ENCODE measurements around the gene NR3C1.
"Not testable (repeated sequence)": the region's sequence is repeated elsewhere in the genome, so short reads cannot be mapped to it uniquely, and the experiment has no call there.

The NR3C1 gene

GRCh38 chr5:143328589-143329220, 74.8 kb downstream of the NR3C1 start:
- DNase-seq: no peak

GRCh38 chr5:143325086-143325485, 78.4 kb downstream of the NR3C1 start:
- DNase-seq: not testable (repeated sequence)

DNA sequence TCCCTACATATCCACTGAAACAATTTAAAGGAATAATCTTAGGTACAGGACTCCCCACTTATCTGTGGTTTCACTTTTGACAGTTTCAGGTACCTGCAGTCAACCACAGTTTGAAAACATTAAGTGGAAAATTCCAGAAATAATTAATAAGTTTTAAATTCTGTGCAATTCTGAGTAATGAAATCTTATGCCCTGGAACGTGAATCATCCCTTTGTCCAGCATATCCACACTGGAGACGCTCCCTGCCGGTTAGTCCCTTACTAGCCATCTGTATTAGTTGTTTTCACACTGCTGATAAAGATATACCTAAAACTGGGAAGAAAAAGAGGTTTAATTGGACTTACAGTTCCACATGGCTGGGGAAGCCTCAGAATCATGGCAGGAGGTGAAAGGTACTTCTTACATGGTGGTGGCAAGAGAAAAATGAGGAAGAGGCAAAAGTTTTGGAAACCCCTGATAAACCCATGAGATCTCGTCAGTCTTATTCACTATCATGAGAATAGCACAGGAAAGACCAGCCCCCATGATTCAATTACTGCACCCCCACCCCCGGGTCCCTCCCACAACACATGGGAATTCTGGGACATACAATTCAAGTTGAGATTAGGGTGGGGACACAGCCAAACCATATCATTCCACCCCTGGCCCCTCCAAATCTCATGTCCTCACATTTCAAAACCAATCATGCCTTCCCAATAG, 80.4 kb downstream of the NR3C1 start:
- DNase-seq: not testable (repeated sequence)

DNA sequence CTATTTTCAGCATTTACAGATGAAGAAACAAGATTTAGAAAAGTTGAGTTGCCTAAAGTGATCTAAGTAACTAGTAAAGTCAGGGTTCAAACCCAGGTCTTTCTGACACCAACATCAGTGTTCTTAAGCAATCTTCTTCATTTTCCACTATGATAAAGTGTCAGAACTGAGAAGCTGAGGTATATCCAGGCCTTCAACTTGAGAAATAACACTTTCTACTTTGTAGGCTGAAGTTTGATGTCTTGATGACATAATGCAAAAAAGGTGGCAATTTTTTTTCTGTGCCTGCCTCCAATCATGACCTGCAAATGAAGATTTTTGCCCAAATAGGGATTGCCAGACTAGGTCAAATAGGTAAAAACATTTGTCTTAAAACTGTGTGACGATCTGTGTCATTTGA, 81.3 kb downstream of the NR3C1 start:
- no peak for DNase-seq

DNA sequence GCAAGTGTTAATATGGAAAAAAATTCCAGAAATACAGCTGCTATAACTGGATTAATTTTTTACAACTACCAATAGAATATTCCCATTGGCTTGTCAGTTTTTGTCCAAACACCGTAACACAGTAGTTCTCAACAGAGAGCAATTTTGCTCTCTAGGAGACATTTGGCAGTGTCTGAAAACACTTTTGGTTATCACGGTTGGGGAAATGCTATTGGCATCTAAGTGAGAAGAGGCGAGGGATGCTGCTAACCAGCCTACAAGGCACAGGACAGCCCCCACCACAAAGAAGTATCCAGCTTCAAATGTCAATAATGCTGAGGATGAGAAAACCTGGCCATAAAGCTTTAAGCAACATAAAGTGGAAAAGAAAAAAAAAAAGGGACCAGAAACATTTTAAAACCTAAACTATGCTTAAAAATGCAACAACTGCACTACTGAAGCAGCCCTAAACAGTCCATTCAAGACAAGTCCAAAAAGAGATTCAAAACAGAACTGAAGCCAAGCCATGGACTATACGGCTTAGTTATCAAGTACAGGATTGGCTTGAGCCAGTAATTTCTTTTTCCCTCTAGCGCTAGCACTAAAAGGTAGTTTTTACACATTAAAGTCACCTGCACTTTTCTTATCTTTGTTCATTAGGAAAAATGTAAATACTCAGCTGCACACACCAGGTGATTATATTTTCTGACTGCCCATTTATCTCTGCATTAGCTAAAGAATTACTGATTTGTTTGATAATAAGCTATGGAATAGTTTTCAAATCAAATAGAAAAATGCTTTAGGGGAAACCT, 83.9 kb downstream of the NR3C1 start:
- DNase-seq: no peak

DNA sequence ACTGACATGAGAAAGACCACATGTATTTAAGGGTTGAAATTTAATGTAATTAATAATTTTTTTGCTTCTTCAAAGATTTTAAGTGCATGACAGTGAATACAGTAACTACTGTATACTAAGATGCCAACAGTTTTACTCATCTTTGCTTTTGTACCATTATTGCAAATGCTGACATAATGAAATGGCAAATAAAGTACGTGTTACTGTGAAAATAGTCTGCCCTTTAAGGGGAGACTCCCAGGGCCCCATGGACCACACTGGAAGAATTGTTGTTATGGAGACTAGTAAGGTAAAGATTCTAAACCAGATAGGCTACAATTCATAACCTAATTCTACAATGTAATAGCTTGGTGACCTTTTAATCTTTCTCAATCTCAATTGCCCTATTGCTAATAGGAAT, 84.7 kb downstream of the NR3C1 start:
- DNase-seq: no peak

DNA sequence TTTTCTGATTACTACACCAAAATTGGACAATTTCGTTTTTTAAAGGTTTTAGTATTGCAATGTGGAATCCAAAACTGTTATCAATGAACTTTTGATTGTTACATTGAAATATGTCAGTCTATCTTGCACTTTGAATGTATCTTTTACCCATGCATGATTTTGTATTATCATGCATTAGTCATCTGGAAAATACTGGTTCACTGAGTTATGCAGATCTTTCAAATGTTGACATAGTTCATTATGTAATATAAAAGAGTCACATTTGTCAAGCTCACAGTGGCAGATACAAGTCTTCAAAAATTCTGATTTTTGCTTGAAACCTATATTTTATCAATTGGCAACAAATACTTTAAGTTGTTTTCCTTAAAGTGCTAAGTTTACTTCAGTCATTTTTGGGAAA, 85.2 kb downstream of the NR3C1 start:
- DNase-seq: no peak

DNA sequence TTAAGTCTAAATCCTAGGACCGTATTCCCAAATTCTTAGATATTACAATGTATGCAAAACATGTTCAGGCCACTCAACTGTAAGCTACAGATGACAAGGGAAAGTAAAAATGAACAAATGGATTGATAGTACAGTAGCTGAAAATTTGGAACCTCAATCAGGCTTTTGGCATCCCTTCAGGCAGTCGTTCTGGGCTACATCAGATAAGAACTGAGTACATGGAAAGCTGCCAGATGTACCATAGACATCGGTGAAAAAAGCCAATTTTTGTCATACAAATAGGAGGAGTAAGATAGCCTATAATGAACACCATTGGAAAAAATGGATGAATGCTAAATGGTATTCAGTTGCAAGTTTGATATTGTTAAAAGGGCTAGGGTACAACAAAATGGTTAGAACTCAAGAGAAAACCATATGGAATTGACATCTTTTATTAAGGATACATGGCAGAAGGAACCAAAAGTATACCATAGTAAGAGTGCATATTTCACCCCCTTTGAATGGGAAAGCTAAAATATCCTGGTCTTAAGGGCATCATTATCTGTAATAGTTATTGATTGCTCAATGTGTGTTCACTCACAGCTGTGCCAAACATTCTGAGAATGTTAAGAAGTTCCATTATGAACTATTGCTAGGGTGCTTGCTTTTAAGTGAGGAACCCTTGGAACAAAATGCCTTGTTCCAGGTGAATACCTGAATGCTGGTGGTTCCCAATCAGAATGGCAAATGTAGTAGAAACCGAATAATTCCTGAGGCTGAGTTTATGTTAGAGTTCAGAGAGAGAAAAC, 86.4 kb downstream of the NR3C1 start:
- DNase-seq: no peak

DNA sequence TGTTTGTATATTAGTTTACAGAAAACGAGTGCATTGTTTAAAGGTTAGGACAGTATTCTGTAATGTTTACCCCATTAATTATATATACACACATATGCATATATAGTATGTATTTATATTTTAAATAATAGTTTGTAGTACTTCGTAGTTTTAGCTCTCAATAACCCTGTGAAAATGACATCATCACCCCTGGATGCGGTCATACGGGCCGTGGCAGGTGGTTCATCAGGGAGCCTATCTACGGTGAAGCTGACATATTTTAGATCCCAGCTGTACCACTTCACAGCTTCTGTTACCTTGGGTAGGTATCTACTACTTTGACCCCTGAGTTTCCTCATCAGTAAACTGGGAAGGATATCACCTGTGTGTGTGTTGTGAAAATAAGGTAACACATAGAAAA, 87.1 kb downstream of the NR3C1 start:
- no peak for DNase-seq

GRCh38 chr5:143315929-143316328, 87.6 kb downstream of the NR3C1 start:
- no peak for DNase-seq

- DNase-seq: no peak
Observed at GRCh38 chr5:143315214-143315613, 88.3 kb downstream of the NR3C1 start.

DNA sequence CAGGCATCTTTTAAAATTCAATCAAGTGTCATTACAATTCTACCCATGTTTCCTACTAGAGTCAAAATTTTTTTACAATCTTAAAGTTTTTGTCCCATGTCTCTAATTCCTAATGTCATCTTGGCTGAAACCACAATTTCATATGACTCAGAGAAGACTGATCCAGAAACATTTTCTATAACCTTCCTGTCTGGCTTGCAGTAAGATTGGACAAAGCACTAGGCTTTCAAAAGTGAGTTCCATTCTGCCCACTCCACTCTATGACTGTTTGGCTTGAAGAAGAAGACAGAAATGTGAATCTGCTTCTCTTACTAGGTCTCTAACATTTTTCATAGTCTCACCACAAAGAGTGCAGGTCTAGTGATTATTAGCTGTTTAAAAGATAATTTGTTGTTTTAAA, 88.8 kb downstream of the NR3C1 start:
- DNase-seq: no peak

DNA sequence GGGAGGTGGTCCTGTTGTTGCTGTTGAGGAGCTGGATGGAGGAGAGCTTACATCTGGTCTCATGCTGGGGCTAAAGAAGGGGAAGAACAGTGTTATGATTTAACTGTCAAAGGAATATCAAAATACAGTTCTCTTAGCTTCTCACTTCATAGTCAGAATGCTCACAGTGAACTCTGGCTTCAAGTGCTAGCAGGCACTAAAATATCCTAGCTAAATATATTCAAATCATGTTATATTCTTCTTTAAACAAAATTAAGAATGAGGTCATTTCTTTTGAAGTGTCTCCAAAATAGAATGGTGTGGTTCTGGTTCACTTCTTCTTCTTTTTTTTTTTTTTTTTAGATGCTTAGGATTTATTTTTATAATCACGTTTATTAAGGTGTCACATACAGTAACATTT, 89.4 kb downstream of the NR3C1 start:
- no peak for DNase-seq

DNA sequence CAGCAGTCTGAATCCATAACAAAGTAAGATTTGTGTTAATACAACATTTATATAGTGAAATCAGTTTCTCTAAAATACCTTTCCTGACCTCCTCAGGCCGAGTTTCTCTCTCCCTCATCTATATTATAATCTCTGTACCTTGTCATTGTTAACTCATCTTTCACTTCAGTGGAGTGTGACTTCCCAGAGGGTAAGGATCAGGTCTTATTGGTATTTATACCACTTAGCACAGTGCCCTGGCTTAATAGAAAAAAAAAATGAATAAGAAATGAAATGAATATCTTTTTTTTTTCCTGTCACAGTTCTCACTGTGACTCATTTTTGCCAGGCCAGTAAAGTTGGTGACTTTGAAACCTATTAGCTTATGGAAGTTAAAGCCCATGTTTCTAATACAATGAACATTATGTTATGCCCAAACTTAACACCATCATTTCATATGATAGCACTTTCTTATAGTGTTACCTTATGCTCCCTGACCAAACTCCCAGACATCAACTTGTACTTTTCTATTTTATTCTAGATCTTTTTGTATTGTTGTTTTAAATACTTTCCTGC, 90.1 kb downstream of the NR3C1 start:
- DNase-seq: no peak

- no peak for DNase-seq
Observed at GRCh38 chr5:143312822-143313221, 90.7 kb downstream of the NR3C1 start.

DNA sequence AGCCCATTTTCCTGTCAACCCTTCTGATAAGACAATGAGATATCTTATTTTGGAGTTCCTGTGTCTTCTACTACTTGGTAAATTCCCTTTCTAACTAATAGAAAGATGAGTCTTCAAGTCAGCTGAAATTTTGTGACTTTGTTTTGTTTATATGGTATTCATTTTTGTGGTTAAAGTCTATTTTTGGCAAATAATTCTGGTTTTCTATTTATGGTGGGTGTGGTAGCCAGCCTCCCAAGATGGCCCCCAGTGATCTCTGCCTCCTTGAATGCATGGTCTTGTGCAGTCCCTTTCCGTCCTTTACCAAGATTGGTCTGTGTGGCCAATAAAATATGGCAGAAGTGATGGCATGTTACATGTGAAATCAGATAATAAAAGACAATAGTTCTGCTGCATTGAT, 91.5 kb downstream of the NR3C1 start:
- DNase-seq: no peak

GRCh38 chr5:143311428-143311827, 92.1 kb downstream of the NR3C1 start:
- DNase-seq: no peak

- no peak for DNase-seq
Observed at GRCh38 chr5:143309661-143310431, 93.6 kb downstream of the NR3C1 start.

- no peak for DNase-seq
Observed at GRCh38 chr5:143308731-143309130, 94.8 kb downstream of the NR3C1 start.

DNA sequence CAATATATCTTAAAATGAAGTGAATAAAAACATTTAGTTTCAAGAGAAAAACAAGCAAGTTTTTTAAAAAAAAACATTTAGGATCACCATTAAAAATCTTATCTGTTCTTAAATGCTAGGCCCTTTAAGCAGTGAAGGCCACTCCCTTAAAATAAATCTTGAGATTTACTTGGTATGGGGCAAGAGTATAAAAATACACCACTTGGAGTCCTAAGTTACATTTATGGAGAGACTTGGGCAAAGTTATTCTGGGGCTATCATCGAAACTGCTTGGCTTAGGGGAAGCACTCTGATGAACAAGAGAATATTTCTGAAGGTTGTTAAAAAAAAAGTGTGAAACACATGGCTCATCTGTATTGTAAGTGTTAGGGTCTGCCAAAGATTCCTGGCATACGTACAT, 97.4 kb downstream of the NR3C1 start:
- DNase-seq: no peak

DNA sequence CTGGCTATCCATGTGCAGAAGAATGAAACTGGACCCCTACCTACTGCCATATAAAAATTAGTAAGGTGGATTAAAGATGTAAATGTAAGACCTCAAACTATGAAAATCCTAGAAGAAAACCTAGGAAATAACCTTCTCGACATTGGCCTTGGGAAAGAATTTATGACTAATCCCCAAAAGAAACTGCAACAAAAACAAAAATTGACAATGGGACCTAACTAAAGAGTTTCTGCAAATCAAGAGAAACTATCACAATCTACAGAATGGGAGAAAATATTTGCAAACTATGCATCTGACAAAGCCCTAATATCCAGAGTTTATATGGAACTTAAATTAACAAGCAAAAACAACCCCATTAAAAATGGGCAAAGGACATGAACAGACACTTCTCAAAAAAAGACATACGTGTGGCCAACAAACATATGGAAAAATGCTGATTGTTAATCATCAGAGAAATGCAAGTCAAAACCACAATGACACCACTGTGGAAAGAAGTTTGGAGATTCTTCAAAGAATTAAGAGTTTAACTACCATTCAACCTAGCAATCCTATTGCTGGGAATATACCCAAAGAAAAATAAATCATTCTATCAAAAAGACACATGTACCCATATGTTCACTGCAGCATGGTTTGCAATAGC, 98.5 kb downstream of the NR3C1 start:
- DNase-seq: no peak

Data from retina (tissue), 1 donor.